H1 (cell line): ENCODE measurements around the gene SLC17A1.

Experiments used
- BACH1 ChIP-seq: IDR thresholded peaks from 2 replicates; pipeline ENCODE4 v1.6.1; 2012; ENCODE audit warnings: low read length, improper control_type of control experiment
- CBX5 ChIP-seq: fragments of 300-800, 300-1000 bp; sonication (generic); IDR thresholded peaks from 2 replicates; pipeline ENCODE4 v1.7.1; 2016; ENCODE audit warnings: antibody characterized with exemption, low read length, low read depth
- CHD2 ChIP-seq: IDR thresholded peaks from 2 replicates; pipeline ENCODE4 v1.6.1; 2012; ENCODE audit warnings: low read length, improper control_type of control experiment
- CREB1 ChIP-seq: IDR thresholded peaks from 2 replicates; pipeline ENCODE4 v1.6.1; 2012; ENCODE audit warnings: inconsistent platforms
- MAFK ChIP-seq: IDR thresholded peaks from 2 replicates; pipeline ENCODE4 v1.6.1; 2012; ENCODE audit warnings: low read depth, mild to moderate bottlenecking, improper control_type of control experiment, low read length
- MAX ChIP-seq: IDR thresholded peaks from 2 replicates; pipeline ENCODE4 v1.6.1; 2012; ENCODE audit warnings: inconsistent platforms
- NRF1 ChIP-seq: IDR thresholded peaks from 2 replicates; pipeline ENCODE4 v1.6.1; 2011; ENCODE audit warnings: mild to moderate bottlenecking, low read depth, low read length, improper control_type of control experiment
- POLR2A ChIP-seq, 2 experiments: IDR thresholded peaks; 1 replicate in 1 of 2; 2 replicates in 1 of 2; pipeline ENCODE4 v1.6.1; 2011; ENCODE audit warnings: low read depth in 2 of 2, low read length in 2 of 2, mild to moderate bottlenecking in 2 of 2; ENCODE audit errors: control extremely low read depth in 1 of 2
- POLR2AphosphoS5 ChIP-seq: IDR thresholded peaks from 2 replicates; pipeline ENCODE4 v1.6.1; 2011; ENCODE audit warnings: low read depth, low read length
- RFX5 ChIP-seq: IDR thresholded peaks from 2 replicates; pipeline ENCODE4 v1.6.1; 2011; ENCODE audit warnings: low read depth, low read length, improper control_type of control experiment, borderline replicate concordance
- SIRT6 ChIP-seq: IDR thresholded peaks from one replicate; pipeline ENCODE4 v1.7.1; 2012; ENCODE audit warnings: low read length, inconsistent platforms
- TAF7 ChIP-seq: optimal IDR thresholded peaks from 2 replicates; pipeline ENCODE3; 2011; ENCODE audit warnings: low read depth, mild to moderate bottlenecking, inconsistent platforms, low read length, moderate library complexity, borderline replicate concordance
- YY1 ChIP-seq: IDR thresholded peaks from 2 replicates; pipeline ENCODE4 v1.6.1; 2011; ENCODE audit warnings: low read depth, mild to moderate bottlenecking, low read length
- TF ChIP-seq, protein P1 (sequence below), 3 experiments: IDR thresholded peaks; 1 replicate in 2 of 3; 2 replicates in 1 of 3; pipeline versions ENCODE4 v1.5.1 to v1.6.1; 2011; ENCODE audit warnings: low read length in 3 of 3, mild to moderate bottlenecking in 3 of 3, inconsistent platforms in 2 of 3, low read depth in 1 of 3, moderate library complexity in 1 of 3; ENCODE audit not compliant: insufficient read depth in 1 of 3; ENCODE audit errors: control extremely low read depth in 1 of 3

DNA sequence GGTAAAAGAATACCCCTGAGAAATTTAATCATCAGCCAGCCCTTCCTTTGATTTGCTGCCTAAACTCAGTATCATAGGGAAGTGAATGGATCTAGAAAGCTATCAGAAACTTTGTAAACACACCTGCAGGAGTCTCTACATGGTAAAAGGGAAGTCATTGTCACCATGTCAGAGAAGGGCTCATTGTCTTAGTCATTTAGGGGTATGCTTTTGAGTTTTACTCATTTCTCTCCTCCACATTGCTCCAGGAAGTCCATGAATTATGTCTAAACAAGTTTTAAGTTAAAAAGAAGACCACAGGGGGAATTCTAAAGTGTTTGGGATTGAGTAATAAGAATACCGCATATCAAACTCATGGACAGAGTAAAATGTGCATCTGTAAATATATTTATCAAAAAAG is 2.5 kb downstream of the SLC17A1 start:
- no peak for TF ChIP-seq SIRT6
- TF ChIP-seq CREB1, result no peak
- no peak for TF ChIP-seq BACH1
- TF ChIP-seq, protein P1, sequence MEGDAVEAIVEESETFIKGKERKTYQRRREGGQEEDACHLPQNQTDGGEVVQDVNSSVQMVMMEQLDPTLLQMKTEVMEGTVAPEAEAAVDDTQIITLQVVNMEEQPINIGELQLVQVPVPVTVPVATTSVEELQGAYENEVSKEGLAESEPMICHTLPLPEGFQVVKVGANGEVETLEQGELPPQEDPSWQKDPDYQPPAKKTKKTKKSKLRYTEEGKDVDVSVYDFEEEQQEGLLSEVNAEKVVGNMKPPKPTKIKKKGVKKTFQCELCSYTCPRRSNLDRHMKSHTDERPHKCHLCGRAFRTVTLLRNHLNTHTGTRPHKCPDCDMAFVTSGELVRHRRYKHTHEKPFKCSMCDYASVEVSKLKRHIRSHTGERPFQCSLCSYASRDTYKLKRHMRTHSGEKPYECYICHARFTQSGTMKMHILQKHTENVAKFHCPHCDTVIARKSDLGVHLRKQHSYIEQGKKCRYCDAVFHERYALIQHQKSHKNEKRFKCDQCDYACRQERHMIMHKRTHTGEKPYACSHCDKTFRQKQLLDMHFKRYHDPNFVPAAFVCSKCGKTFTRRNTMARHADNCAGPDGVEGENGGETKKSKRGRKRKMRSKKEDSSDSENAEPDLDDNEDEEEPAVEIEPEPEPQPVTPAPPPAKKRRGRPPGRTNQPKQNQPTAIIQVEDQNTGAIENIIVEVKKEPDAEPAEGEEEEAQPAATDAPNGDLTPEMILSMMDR (IDR thresholded peaks at IDR 0.05; ENCODE audit: control extremely low read depth in 1 of 3, insufficient read depth in 1 of 3, low read depth in 1 of 3, low read length in 3 of 3), result no peak
- TF ChIP-seq YY1, result no peak
- no peak for TF ChIP-seq POLR2A (IDR thresholded peaks at IDR 0.05; ENCODE audit: control extremely low read depth in 1 of 2, low read depth in 2 of 2, low read length in 2 of 2)
- no peak for TF ChIP-seq MAX
- TF ChIP-seq CBX5, result no peak
- no peak for TF ChIP-seq RFX5
- TF ChIP-seq MAFK, result no peak
- TF ChIP-seq POLR2AphosphoS5, result no peak
- TF ChIP-seq NRF1, result no peak
- no peak for TF ChIP-seq TAF7
- TF ChIP-seq CHD2, result no peak
